ENCODE data around the gene MVK. TPM values are rescaled to one million over a fixed set of nuclear protein-coding genes. Genes with fewer than 3 reads are reported as not detected.
A peak's percentile ranks its signal among the peaks of the same experiment; 100 is the strongest.

The MVK gene
- total and polyA plus RNA-seq, 2 donors: 7.2 to 10.4 TPM

DNA sequence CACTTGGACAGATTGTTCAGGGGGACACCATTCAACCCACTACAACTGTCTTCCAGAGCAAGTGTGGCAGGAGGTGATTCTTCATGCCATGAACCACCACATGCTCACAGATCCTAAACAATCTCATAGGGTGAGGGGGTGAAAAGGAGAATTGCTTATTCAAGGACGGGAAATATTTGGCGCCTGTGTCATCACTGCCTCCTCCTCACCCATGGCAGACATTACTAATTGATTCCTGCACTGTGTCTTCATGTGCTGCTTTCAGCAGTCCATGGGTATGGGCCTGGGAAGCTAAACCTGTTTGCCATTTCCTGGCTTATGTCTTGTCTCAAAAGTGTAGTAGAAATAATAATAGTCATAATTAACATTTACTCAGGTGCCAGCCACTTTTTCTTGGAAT, 31.6 kb upstream of the MVK start:
- H3K9me3 ChIP-seq (ENCODE audit: control insufficient read depth in 2 of 2, insufficient read depth in 1 of 2, low read length in 1 of 2): no peaks in the 10 kb centered on the region
- WGBS: 96% methylated on average over 2 of the region's 2 CpGs

DNA sequence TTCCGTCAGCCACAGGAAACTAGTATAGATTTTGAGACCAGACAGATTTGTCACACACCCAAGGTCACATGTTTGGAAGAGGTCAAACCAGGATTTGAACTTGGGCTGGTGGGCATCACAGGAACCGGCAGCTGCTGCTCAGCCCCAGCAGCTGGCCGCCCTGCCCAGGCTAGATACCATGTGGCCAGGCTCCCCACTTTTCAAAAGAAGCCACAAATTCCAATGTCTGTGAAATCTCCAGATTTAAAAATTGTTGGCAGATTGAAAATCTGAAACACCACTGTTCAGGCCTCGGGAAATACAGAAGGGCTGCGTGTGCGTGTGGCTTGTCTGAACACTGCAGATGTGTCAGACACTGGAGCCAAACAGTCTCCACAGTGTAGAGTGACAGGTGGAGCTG, 30.7 kb upstream of the MVK start:
- no peak overlapping the region for H3K27ac ChIP-seq (ENCODE audit: low read depth in 1 of 2, low read length in 1 of 2)
- H3K27me3 ChIP-seq (ENCODE audit: control insufficient read depth in 2 of 2, insufficient read depth in 1 of 2, low read length in 1 of 2): peaks cover 0 to 2% of the 10 kb centered on the region in 2 donors
- no peaks in the 10 kb centered on the region for H3K9me3 ChIP-seq (ENCODE audit: control insufficient read depth in 2 of 2, insufficient read depth in 1 of 2, low read length in 1 of 2)
- no peak overlapping the region for H3K4me3 ChIP-seq (ENCODE audit: low read length in 2 of 2)
- no peak for DNase-seq (ENCODE audit: low read depth in 6 of 9, low spot score in 9 of 9)
- H3K4me1 ChIP-seq (ENCODE audit: control insufficient read depth in 2 of 2, insufficient read depth in 2 of 2, low read length in 2 of 2): no peaks in the 10 kb centered on the region
- H3K36me3 ChIP-seq (ENCODE audit: control insufficient read depth in 2 of 2, insufficient read depth in 2 of 2, low read length in 1 of 2): no peaks in the 10 kb centered on the region
- 96% methylated on average over 6 of the region's 6 CpGs for whole genome bisulfite sequencing

More for the DNA sequence above, 31.6 kb upstream of the MVK start:
- DNase-seq (ENCODE audit: low read depth in 6 of 9, low spot score in 9 of 9): no peak
- H3K36me3 ChIP-seq (ENCODE audit: control insufficient read depth in 2 of 2, insufficient read depth in 2 of 2, low read length in 1 of 2): no peaks in the 10 kb centered on the region
- H3K4me3 ChIP-seq (ENCODE audit: low read length in 2 of 2): no peak overlapping the region
- H3K27me3 ChIP-seq (ENCODE audit: control insufficient read depth in 2 of 2, insufficient read depth in 1 of 2, low read length in 1 of 2): peaks cover 0 to 2% of the 10 kb centered on the region in 2 donors
- no peaks in the 10 kb centered on the region for H3K4me1 ChIP-seq (ENCODE audit: control insufficient read depth in 2 of 2, insufficient read depth in 2 of 2, low read length in 2 of 2)
- no peak overlapping the region for H3K27ac ChIP-seq (ENCODE audit: low read depth in 1 of 2, low read length in 1 of 2)

DNA sequence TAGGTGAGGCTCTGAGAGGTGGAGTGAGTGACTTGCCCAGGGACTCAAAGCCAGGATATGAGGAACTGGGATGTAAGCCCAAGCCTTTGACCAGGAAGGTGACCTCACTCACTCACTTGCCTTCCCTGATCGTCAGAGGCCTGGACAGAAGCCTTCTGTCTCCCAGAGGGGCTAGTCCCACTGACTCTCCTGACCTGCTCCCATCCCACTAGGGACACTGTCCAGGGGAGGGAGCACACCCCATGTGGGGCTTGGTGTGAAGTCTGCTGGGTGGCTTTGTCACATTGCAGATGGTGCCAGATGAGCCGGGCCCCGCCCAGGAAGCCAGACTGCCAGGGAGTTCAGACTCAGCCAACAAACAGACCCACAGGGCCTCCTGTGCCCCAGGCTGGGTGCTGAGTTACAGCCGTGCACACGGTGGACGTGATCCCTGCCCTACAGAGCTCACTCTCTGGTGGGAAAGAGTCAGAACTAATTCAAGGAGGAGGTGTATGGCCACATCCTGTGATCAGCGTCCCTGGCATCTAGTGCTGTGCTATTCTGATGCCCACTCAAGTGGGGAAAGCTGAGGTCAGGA, 28.6 kb upstream of the MVK start:
- Histone ChIP-seq H3K4me3 (ENCODE audit: low read length in 2 of 2) (no peak overlapping the region), H3K27ac (ENCODE audit: low read depth in 1 of 2, low read length in 1 of 2) (no peak overlapping the region), H3K4me1 (ENCODE audit: control insufficient read depth in 2 of 2, insufficient read depth in 2 of 2, low read length in 2 of 2) (no peaks in the 10 kb centered on the region), H3K36me3 (ENCODE audit: control insufficient read depth in 2 of 2, insufficient read depth in 2 of 2, low read length in 1 of 2) (no peaks in the 10 kb centered on the region), H3K27me3 (ENCODE audit: control insufficient read depth in 2 of 2, insufficient read depth in 1 of 2, low read length in 1 of 2) (peaks cover 0 to 13% of the 10 kb centered on the region in 2 donors), H3K9me3 (ENCODE audit: control insufficient read depth in 2 of 2, insufficient read depth in 1 of 2, low read length in 1 of 2) (no peaks in the 10 kb centered on the region)
- 66% methylated on average over 7 of the region's 7 CpGs for WGBS
- peak in 1 of 9 donors; percentile 10 for DNase-seq (ENCODE audit: low read depth in 6 of 9, low spot score in 9 of 9)

DNA sequence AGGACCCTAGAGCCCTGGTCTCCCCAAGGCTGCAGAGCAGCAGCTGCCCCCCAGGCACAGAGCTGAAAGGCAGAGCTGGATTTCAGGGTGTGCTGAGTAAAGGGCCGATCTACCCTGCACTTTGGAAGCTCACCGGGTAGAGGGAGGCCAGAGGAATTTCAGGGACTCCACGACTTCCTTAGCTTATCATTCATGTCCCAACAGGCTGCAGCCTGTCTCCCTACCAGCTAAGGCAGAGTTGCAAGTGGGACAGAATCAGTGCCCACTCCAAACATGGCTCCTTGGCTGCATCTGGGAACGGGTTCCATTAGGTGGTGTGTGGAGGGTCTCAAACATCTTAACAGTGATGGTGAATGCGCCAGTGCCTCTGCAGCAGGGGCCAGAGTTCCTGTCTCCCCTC, 27.8 kb upstream of the MVK start:
- no peak for DNase-seq (ENCODE audit: low read depth in 6 of 9, low spot score in 9 of 9)
- Histone ChIP-seq H3K9me3 (ENCODE audit: control insufficient read depth in 2 of 2, insufficient read depth in 1 of 2, low read length in 1 of 2) (no peaks in the 10 kb centered on the region), H3K36me3 (ENCODE audit: control insufficient read depth in 2 of 2, insufficient read depth in 2 of 2, low read length in 1 of 2) (no peaks in the 10 kb centered on the region), H3K4me3 (ENCODE audit: low read length in 2 of 2) (no peak overlapping the region), H3K27ac (ENCODE audit: low read depth in 1 of 2, low read length in 1 of 2) (no peak overlapping the region), H3K27me3 (ENCODE audit: control insufficient read depth in 2 of 2, insufficient read depth in 1 of 2, low read length in 1 of 2) (peaks cover 0 to 18% of the 10 kb centered on the region in 2 donors), H3K4me1 (ENCODE audit: control insufficient read depth in 2 of 2, insufficient read depth in 2 of 2, low read length in 2 of 2) (no peaks in the 10 kb centered on the region)
- WGBS: 78% methylated on average over 5 of the region's 5 CpGs

DNA sequence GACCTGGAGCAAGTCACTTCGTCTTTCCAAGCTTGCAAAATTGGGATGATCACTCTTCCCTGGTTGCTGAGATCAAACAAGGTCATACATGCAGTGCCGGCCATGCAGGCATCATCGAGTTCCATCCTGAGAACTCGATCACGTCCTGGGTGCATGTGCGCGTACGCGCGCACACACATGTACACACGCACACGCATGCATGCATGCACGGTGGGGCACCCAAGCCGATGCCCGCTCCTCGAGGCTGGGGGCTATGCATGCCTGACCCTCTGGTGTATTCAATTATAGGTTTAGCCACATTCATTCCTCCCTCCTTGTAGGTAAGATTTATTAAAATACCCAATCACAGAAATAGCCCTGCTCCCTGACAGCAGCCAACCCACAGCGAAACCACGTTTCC, 26.3 kb upstream of the MVK start:
- Histone ChIP-seq H3K27ac (ENCODE audit: low read depth in 1 of 2, low read length in 1 of 2) (no peak overlapping the region), H3K36me3 (ENCODE audit: control insufficient read depth in 2 of 2, insufficient read depth in 2 of 2, low read length in 1 of 2) (no peaks in the 10 kb centered on the region), H3K9me3 (ENCODE audit: control insufficient read depth in 2 of 2, insufficient read depth in 1 of 2, low read length in 1 of 2) (no peaks in the 10 kb centered on the region), H3K27me3 (ENCODE audit: control insufficient read depth in 2 of 2, insufficient read depth in 1 of 2, low read length in 1 of 2) (peaks cover 0 to 19% of the 10 kb centered on the region in 2 donors), H3K4me3 (ENCODE audit: low read length in 2 of 2) (no peak overlapping the region), H3K4me1 (ENCODE audit: control insufficient read depth in 2 of 2, insufficient read depth in 2 of 2, low read length in 2 of 2) (no peaks in the 10 kb centered on the region)
- no peak for DNase-seq (ENCODE audit: low read depth in 6 of 9, low spot score in 9 of 9)
- WGBS: 90% methylated on average over 18 of the region's 18 CpGs

DNA sequence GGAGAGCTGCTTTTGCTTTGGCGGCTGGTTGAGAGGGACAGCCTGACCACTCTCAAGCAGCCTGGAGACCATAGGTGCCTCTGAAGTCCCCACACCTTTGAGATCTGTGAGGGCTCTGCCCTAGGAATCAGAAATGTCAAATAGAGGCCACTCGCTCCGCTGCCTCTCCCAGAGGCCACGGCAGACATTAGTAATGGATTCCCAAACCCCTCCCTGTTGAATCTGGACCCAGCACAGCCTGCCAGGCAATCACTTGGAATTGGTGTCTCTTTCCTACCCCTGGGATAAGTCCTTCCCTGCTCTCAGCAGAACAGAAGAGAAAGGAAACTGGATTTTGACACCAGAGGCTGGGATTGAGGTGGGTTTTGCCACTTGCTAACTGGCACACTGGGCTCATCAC, 25.3 kb upstream of the MVK start:
- Histone ChIP-seq H3K27me3 (ENCODE audit: control insufficient read depth in 2 of 2, insufficient read depth in 1 of 2, low read length in 1 of 2) (peaks cover 0 to 19% of the 10 kb centered on the region in 2 donors), H3K4me1 (ENCODE audit: control insufficient read depth in 2 of 2, insufficient read depth in 2 of 2, low read length in 2 of 2) (no peaks in the 10 kb centered on the region), H3K36me3 (ENCODE audit: control insufficient read depth in 2 of 2, insufficient read depth in 2 of 2, low read length in 1 of 2) (no peaks in the 10 kb centered on the region), H3K4me3 (ENCODE audit: low read length in 2 of 2) (no peak overlapping the region), H3K9me3 (ENCODE audit: control insufficient read depth in 2 of 2, insufficient read depth in 1 of 2, low read length in 1 of 2) (no peaks in the 10 kb centered on the region), H3K27ac (ENCODE audit: low read depth in 1 of 2, low read length in 1 of 2) (no peak overlapping the region)
- WGBS: 88% methylated on average over 4 of the region's 4 CpGs
- no peak for DNase-seq (ENCODE audit: low read depth in 6 of 9, low spot score in 9 of 9)

DNA sequence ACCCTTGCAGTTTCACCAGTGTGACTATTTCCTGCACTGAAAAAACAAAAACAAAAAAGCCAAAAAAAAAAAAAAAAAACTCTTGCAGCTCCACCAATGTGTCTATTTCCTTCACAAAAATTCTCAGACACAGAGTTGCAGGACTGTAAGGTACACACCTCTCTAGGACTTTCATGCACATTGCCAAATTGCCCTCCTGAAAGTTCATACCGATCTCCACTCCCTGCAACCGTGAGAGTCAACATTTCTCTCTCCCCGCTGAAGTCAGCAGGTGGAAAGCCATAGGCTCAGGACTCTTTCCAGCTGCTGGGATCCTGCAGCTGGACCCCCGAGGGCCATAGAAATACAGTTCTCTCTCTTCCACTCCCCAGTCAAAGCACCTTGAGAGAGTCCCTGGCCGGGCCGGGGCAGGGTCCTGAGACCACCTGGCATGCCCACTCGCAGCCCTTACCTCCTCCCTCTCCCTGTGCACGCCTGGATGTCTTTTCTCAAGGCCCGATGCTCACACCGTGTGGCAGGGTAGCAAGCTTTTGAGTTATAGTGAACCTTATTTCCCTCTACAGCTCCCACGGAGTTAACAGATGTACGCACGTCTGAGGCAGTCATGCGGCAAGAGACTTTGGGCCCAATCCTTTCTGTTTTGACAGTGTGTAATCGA, 23.9 kb upstream of the MVK start:
- Histone ChIP-seq H3K27ac (ENCODE audit: low read depth in 1 of 2, low read length in 1 of 2) (no peak overlapping the region), H3K36me3 (ENCODE audit: control insufficient read depth in 2 of 2, insufficient read depth in 2 of 2, low read length in 1 of 2) (no peaks in the 10 kb centered on the region), H3K27me3 (ENCODE audit: control insufficient read depth in 2 of 2, insufficient read depth in 1 of 2, low read length in 1 of 2) (peaks cover 0 to 24% of the 10 kb centered on the region in 2 donors), H3K4me1 (ENCODE audit: control insufficient read depth in 2 of 2, insufficient read depth in 2 of 2, low read length in 2 of 2) (no peaks in the 10 kb centered on the region), H3K4me3 (ENCODE audit: low read length in 2 of 2) (no peak overlapping the region), H3K9me3 (ENCODE audit: control insufficient read depth in 2 of 2, insufficient read depth in 1 of 2, low read length in 1 of 2) (no peaks in the 10 kb centered on the region)
- 76% methylated on average over 15 of the region's 15 CpGs for WGBS
- no peak for DNase-seq (ENCODE audit: low read depth in 6 of 9, low spot score in 9 of 9)

DNA sequence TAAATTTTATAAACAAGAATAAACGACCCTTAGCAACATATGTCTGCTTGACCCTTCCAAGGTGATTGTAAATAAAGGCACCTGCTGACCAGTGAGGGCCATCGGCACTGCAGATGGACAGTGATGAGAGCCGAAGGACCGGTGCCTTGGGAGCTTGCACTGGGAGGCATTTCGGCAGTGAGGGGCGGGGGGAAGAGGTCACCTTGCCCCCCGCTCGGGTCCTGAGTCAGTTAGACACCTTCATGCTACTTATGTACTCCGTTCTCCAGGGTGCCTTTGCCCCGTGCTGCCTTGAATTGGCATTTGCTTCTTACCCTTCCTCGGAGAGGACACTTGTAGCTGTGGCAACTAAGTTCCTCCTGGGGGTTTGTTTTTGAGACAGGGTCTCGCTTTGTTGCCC, 23.3 kb upstream of the MVK start:
- 82% methylated on average over 12 of the region's 12 CpGs for WGBS
- no peak overlapping the region for H3K27ac ChIP-seq (ENCODE audit: low read depth in 1 of 2, low read length in 1 of 2)
- H3K36me3 ChIP-seq (ENCODE audit: control insufficient read depth in 2 of 2, insufficient read depth in 2 of 2, low read length in 1 of 2): no peaks in the 10 kb centered on the region
- H3K27me3 ChIP-seq (ENCODE audit: control insufficient read depth in 2 of 2, insufficient read depth in 1 of 2, low read length in 1 of 2): peaks cover 0 to 24% of the 10 kb centered on the region in 2 donors
- H3K4me3 ChIP-seq (ENCODE audit: low read length in 2 of 2): no peak overlapping the region
- DNase-seq (ENCODE audit: low read depth in 6 of 9, low spot score in 9 of 9): no peak
- H3K9me3 ChIP-seq (ENCODE audit: control insufficient read depth in 2 of 2, insufficient read depth in 1 of 2, low read length in 1 of 2): no peaks in the 10 kb centered on the region
- no peaks in the 10 kb centered on the region for H3K4me1 ChIP-seq (ENCODE audit: control insufficient read depth in 2 of 2, insufficient read depth in 2 of 2, low read length in 2 of 2)

DNA sequence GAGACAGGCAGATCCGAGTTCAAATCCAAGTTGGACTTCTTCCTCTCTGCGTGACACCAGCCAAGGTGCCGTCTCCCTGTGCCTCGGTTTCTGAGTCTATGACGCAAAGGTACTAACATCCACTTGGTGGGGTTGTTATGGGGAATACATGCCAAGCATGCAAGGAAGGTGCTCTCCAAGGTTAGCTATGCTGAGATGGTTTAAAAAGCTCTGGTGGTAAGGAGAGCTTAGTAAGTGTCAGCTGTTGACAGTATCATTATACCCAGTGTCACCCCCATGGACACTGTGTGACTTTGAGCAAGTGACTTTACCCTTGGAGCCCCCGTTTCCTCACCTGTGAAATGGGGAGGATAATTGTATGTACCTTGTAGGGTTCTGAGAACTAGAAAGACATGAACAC, 22.5 kb upstream of the MVK start:
- Histone ChIP-seq H3K27ac (ENCODE audit: low read depth in 1 of 2, low read length in 1 of 2) (no peak overlapping the region), H3K9me3 (ENCODE audit: control insufficient read depth in 2 of 2, insufficient read depth in 1 of 2, low read length in 1 of 2) (no peaks in the 10 kb centered on the region), H3K4me3 (ENCODE audit: low read length in 2 of 2) (no peak overlapping the region), H3K36me3 (ENCODE audit: control insufficient read depth in 2 of 2, insufficient read depth in 2 of 2, low read length in 1 of 2) (no peaks in the 10 kb centered on the region), H3K27me3 (ENCODE audit: control insufficient read depth in 2 of 2, insufficient read depth in 1 of 2, low read length in 1 of 2) (peaks cover 0 to 24% of the 10 kb centered on the region in 2 donors), H3K4me1 (ENCODE audit: control insufficient read depth in 2 of 2, insufficient read depth in 2 of 2, low read length in 2 of 2) (no peaks in the 10 kb centered on the region)
- 92% methylated on average over 6 of the region's 6 CpGs for WGBS
- no peak for DNase-seq (ENCODE audit: low read depth in 6 of 9, low spot score in 9 of 9)

All from thymus (tissue), 11 donors.